Esophagus squamous epithelium (tissue), 5 donors: ENCODE data around the gene CRYBG2. TPM values are rescaled to one million over a fixed set of nuclear protein-coding genes. Genes with fewer than 3 reads are reported as not detected.

Experiments used
- DNase-seq: peaks from one replicate; lab custom pipeline; 2025; lab: John Stamatoyannopoulos, UW
- H3K27ac ChIP-seq, 4 donors: fragments of 200-600 bp; sonication (generic); one replicate each; pipeline ENCODE4 v1.5.1; 2016 to 2019; ENCODE audit warnings: mild to moderate bottlenecking in 1 of 4
- H3K27me3 ChIP-seq, 4 donors: fragments of 200-600 bp; sonication (generic); 1 replicate in 3 of 4; 2 replicates in 1 of 4; pipeline versions ENCODE4 v1.5.1 to v1.6.0; 2017 to 2021; ENCODE audit warnings: antibody characterized with exemption in 1 of 4
- H3K36me3 ChIP-seq, 3 donors: fragments of 200-600 bp; sonication (generic); one replicate each; pipeline ENCODE4 v1.5.1; 2016 to 2019
- H3K4me1 ChIP-seq, 3 donors: fragments of 200-600 bp; sonication (generic); one replicate each; pipeline ENCODE4 v1.5.1; 2017 to 2019
- H3K4me3 ChIP-seq, 4 donors: fragments of 200-600 bp; sonication (generic); 1 replicate in 3 of 4; 2 replicates in 1 of 4; pipeline ENCODE4 v1.5.1; 2016 to 2019; ENCODE audit warnings: mild to moderate bottlenecking in 2 of 4, moderate library complexity in 1 of 4
- H3K9me3 ChIP-seq, 3 donors: fragments of 200-600 bp; sonication (generic); one replicate each; pipeline ENCODE4 v1.5.1; 2016 to 2019
- POLR2A ChIP-seq, 4 donors: fragments of 450-650 bp; IDR thresholded peaks; one replicate each; pipeline ENCODE4 v1.6.1; 2017; ENCODE audit warnings: antibody characterized with exemption in 4 of 4, mild to moderate bottlenecking in 4 of 4, moderate library complexity in 3 of 4
- WGBS, 2 donors: methylation state at CpG; one replicate each; pipeline ENCODE4 v1.1.5; 2018; 5-methylcytosine and 5-hydroxymethylcytosine counted together
- intact Hi-C: fragments of 100-400 bp; cut with DNase I; formaldehyde crosslinking; loops from one replicate; pipeline ENCODE4 v1.15.0; 2022
- total RNA-seq, 4 donors: library from RNA; depleted of rRNA; stranded (reverse); fragments of >200 nt; gene quantifications; one replicate each; pipeline ENCODE4 v1.1.0, GENCODE V29; 2016
- TF ChIP-seq, protein P1 (sequence below), 6 experiments: fragments of 450-650 bp in 4 of 6; fragments of 200-600 bp in 2 of 6; sonication (generic) in 2 of 6; IDR thresholded peaks; one replicate each; pipeline ENCODE4 v1.5.1; 2016 to 2019; ENCODE audit warnings: antibody characterized with exemption in 6 of 6, mild to moderate bottlenecking in 4 of 6, moderate library complexity in 4 of 6
- donor health status: DM: yes; HTN: yes; CAD: no.

Gene CRYBG2
- total RNA-seq, 4 donors from 2014 or later = 35.8 to 305 (median 122) TPM

DNA sequence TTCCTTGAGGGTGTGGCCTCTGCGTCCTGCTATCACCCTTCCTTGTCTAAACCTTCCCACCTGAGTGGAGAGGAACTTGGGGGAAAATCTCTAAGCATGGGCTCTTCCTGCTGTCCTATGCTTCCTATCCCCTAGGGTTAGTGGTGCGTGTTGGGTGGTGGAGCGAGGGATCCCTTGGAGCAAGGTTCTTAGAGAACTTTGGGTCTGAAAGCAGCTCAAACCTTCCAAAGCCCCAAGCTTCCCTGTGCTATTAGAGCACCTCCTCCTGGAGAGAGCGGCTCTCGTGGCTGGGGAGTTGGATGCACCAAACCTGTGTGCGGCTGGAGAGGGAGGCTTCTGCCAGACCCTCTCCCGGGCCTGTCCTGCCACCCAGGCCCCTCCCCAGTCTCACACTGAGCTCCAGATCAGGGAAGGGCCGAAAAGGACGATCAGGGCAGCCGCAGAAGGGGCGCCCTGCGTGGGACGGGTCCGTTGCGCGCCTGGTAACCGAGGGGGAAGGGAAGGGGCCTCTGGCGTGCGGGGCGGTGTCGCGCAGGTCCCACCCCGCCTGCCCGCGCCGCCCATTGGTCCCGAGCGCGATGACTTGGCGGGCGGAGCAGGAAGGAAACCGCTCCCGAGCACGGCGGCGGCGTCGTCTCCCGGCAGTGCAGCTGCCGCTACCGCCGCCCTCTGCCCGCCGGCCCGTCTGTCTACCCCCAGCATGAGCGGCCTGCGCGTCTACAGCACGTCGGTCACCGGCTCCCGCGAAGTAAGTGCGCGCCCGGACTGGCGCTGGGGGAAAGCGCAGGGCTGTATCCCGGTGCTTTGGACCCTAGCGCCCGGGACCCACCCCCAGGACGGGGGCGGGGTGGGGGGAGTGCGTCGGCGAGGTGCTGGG lies 74.2 kb downstream of the CRYBG2 start, which contains the start of gene SH3BGRL3:
Gene SH3BGRL3, plus strand, starts transcription at position 631 of the 877 bp plus-strand sequence. Its CDS starts 70 bp downstream, at position 701.
- H3K27ac ChIP-seq = peak within 1 kb of the TSS; percentile 99 to 100 (median 99)
- H3K36me3 ChIP-seq = peaks cover 0 to 35% (median 0%) of the 10 kb centered on the region in 3 donors
- intact Hi-C loops = loop anchor here (5.0 kb wide), 1 partner anchor 43 kb away; no protein-coding TSS in a partner anchor
- no peaks in the 10 kb centered on the region for H3K27me3 ChIP-seq
- H3K4me1 ChIP-seq = peaks cover 65 to 96% (median 73%) of the 10 kb centered on the region in 3 donors
- DNase-seq = no peak
- TF ChIP-seq, protein P1, sequence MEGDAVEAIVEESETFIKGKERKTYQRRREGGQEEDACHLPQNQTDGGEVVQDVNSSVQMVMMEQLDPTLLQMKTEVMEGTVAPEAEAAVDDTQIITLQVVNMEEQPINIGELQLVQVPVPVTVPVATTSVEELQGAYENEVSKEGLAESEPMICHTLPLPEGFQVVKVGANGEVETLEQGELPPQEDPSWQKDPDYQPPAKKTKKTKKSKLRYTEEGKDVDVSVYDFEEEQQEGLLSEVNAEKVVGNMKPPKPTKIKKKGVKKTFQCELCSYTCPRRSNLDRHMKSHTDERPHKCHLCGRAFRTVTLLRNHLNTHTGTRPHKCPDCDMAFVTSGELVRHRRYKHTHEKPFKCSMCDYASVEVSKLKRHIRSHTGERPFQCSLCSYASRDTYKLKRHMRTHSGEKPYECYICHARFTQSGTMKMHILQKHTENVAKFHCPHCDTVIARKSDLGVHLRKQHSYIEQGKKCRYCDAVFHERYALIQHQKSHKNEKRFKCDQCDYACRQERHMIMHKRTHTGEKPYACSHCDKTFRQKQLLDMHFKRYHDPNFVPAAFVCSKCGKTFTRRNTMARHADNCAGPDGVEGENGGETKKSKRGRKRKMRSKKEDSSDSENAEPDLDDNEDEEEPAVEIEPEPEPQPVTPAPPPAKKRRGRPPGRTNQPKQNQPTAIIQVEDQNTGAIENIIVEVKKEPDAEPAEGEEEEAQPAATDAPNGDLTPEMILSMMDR (IDR thresholded peaks at IDR 0.05) = peak in 4 of 6 experiments; percentile 15 to 53 (median 27)
- TF ChIP-seq POLR2A (IDR thresholded peaks at IDR 0.05) = peak in 3 of 4 donors; percentile 80 to 98 (median 96)
- H3K4me3 ChIP-seq = peak within 1 kb of the TSS; percentile 80 to 99 (median 94)
- 0% methylated on average over 11 of the region's 66 CpGs; no CpG with 5 or more reads in 1 of the 2 donors for WGBS, 2 donors
- H3K9me3 ChIP-seq = no peaks in the 10 kb centered on the region

DNA sequence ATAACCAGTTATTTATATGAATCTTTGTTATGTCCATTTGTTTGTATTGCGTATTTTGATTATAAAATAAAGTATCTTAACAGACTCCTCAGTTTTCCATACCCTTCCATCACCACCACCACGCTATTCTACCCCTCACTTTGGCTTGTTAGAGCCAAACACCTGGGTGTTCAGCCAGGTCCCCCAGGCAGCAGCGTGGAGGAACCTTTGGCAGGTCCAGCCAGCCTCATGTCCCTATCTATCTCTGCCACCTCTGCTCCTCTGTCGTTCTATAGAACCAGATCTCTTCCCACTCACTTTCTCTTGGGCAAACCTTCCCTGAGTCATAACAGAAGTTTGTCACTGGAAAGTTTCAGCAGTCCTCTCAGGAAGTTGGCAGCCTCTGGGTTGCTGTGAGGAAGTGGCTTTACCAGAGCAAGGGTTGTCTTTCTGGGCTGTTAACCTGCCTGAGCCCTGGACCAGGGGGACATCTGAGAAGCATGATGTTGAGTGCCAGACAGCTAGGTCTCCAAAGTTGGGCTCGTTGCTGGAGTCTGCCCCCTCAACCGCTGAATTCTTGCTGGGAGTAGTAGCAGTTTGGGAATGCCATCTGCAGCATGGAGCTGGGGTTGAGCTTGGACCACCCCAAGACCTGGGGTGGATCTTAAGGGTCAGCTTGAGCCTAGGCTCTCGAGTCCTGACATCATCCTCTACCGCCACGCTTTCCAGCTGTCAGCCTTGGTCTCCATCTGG lies 75.0 kb downstream of the CRYBG2 start:
- Histone ChIP-seq H3K4me1 (peaks cover 57 to 93% (median 65%) of the 10 kb centered on the region in 3 donors), H3K27me3 (no peaks in the 10 kb centered on the region), H3K9me3 (no peaks in the 10 kb centered on the region), H3K4me3 (peak overlapping the region; percentile 80 to 99 (median 94)), H3K36me3 (peaks cover 0 to 30% (median 0%) of the 10 kb centered on the region in 3 donors), H3K27ac (peak overlapping the region; percentile 99 to 100 (median 99))
- no peak for DNase-seq
- intact Hi-C loops = no loop called here
- TF ChIP-seq, protein P1 (IDR thresholded peaks at IDR 0.05) = no peak
- peak in 2 of 4 donors; percentile 10 to 23 for TF ChIP-seq POLR2A (IDR thresholded peaks at IDR 0.05)
- 24 to 28% methylated on average over 4 to 5 of the region's 9 CpGs for WGBS, 2 donors

DNA sequence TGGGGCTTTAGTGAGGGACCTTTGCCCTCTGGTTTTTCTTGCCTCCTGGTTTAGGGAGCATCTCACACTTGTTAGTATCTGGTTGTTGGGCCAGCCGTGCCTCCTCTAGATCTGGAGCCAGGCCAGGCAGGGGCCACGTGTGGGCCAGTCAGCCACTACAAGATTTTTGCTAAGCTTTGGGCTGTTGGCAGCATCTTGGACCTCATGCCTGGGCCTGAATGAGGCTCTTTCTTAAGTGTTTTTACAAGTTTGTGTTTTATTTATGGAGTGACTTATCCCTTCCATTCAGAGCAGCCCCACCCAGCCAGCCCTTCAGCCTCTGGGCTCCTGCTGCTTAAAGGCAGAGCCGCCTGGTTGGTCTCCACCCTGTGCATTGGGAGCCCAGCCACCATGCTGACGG lies 75.6 kb downstream of the CRYBG2 start:
- Histone ChIP-seq H3K9me3 (no peaks in the 10 kb centered on the region), H3K4me3 (peak overlapping the region in 2 of 4 donors; percentile 2 to 99), H3K36me3 (peaks cover 0 to 27% (median 0%) of the 10 kb centered on the region in 3 donors), H3K4me1 (peaks cover 55 to 87% (median 63%) of the 10 kb centered on the region in 3 donors), H3K27me3 (no peaks in the 10 kb centered on the region), H3K27ac (peak overlapping the region; percentile 99 to 100 (median 99))
- DNase-seq = no peak
- intact Hi-C loops = no loop called here
- WGBS, 2 donors = 34 to 47% methylated on average over 2 to 4 of the region's 4 CpGs
- TF ChIP-seq, protein P1 (IDR thresholded peaks at IDR 0.05) = no peak
- no peak for TF ChIP-seq POLR2A (IDR thresholded peaks at IDR 0.05)

DNA sequence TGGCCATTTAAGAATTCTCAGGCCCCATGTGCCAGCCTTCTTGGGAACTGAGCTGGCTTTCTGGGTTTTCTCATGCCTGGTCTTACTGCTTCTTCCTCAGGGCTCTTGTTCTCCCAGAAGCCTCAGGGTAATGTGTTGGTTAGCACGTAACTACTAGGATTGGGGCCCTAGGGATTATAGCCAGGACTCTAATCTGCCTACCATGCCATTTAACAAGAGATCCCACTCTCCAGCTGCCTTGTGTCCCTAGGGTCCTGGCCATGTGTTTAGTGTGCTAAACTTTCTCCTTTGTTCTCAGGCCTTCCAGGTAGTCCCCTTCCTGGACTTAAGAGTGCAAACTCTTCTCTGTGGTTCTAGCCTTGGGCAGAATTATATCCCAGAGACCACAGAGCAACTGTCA lies 76.2 kb downstream of the CRYBG2 start:
- 73 to 75% methylated on average over 1 of the region's 1 CpG for WGBS, 2 donors
- peaks cover 0 to 27% (median 0%) of the 10 kb centered on the region in 3 donors for H3K36me3 ChIP-seq
- no peak overlapping the region for H3K4me3 ChIP-seq
- H3K27me3 ChIP-seq = no peaks in the 10 kb centered on the region
- TF ChIP-seq, protein P1 (IDR thresholded peaks at IDR 0.05) = no peak
- no peak for TF ChIP-seq POLR2A (IDR thresholded peaks at IDR 0.05)
- intact Hi-C loops = no loop called here
- peaks cover 55 to 81% (median 63%) of the 10 kb centered on the region in 3 donors for H3K4me1 ChIP-seq
- no peaks in the 10 kb centered on the region for H3K9me3 ChIP-seq
- peak overlapping the region; percentile 99 to 100 (median 99) for H3K27ac ChIP-seq
- DNase-seq = no peak
